Measurements from ENCODE around the gene SNX21.
"Not testable (repeated sequence)": the region's sequence is repeated elsewhere in the genome, so short reads cannot be mapped to it uniquely, and the experiment has no call there.

The SNX21 gene

GRCh38 chr20:45822857-45823256 is 10.7 kb upstream of the SNX21 start:
- DNase-seq (ENCODE audit: low read depth in 2 of 3, low spot score in 2 of 3) = no peak

- DNase-seq (ENCODE audit: low read depth in 2 of 3, low spot score in 2 of 3) = no peak
Observed at GRCh38 chr20:45823949-45824835, 9.4 kb upstream of the SNX21 start.

DNA sequence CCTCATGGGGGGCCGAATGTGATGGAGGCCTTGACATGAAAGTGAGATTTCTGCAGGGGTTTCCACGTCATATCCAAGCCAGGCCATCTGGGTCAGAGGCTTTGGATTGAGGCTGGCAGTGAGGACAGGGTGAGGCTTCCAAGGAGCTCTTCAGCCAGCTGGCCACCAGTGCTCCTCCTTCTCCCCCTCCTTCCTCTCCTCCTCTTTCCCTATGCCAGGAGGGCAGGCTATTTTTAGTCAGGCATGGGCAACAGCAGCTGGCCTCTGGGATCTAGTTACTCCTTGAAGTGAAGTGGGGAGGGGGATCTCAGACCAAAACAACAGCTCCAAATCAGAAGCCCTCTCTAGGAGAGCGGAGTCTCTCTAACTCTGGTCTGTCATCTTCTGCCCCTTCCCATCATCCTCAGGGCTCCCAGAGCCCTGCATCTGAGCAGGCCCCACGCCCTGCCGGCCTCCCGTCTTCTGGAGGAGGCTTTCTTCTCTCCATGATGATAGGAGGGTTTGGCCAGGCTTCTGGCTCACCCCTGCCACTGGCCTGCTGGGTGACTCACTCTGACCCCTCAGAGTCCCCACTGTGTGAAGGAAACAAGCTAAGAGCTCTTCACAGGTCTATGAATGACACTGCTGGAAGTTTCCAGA is 7.1 kb upstream of the SNX21 start:
- DNase-seq (ENCODE audit: low read depth in 2 of 3, low spot score in 2 of 3) = no peak

DNA sequence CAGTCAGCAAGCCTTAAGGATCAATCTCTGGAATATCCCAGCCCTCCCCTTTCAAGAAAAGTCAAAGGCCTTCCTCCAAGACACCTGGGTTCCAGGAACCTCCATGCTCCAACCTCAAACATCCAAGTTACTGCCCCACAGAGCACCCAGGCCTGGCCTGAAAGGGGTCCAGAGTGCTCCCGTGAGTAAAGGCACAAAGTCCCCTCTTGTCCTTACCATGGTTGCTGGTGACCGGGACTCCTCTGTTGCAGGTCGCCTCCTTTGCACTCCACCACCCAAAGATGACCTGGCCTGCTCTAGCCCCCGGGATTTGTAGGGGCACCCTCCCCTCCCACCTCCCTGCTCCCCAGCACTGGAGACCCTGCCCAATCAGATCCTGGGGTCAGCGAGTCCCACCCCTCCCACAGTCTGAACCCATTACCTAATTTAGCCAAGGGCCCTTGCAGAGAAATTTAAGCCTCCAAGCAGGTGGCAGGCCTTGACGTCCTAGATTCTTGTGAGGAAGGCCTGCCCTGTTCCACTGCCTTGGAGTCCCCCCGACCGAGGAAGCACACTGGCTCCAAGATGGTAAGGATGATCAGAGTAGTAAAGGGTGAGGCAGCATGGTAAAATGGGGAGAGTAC is 6.5 kb upstream of the SNX21 start, which contains the start of gene TNNC2:
TNNC2 (minus strand) TSS at position 283 of the 623 bp plus-strand sequence; CDS start at position 219, 64 bp downstream.
- DNase-seq (ENCODE audit: low read depth in 2 of 3, low spot score in 2 of 3) = no peak

DNA sequence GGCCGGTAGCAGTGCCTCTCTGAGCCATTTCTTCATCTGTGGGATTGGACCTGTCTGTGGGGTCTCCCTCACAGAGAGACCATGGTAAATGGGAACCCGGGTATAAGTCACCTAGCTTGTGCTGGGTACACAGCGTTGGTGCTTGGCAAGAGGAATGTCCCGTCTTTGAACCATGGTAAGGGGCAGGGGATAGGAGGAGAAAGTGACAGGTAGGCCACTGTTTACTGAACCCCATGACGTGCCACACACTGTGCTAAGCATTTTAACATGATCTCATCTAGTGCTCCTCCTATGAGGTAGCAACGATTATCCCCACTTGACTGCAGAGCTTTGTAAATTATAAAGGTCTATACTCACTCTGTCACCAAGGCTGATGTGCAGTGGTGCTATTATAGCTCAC is 5.9 kb upstream of the SNX21 start:
- DNase-seq (ENCODE audit: low read depth in 2 of 3, low spot score in 2 of 3) = no peak

- DNase-seq (ENCODE audit: low read depth in 2 of 3, low spot score in 2 of 3) = no peak
Observed at GRCh38 chr20:45828589-45828988, 5.0 kb upstream of the SNX21 start.

DNA sequence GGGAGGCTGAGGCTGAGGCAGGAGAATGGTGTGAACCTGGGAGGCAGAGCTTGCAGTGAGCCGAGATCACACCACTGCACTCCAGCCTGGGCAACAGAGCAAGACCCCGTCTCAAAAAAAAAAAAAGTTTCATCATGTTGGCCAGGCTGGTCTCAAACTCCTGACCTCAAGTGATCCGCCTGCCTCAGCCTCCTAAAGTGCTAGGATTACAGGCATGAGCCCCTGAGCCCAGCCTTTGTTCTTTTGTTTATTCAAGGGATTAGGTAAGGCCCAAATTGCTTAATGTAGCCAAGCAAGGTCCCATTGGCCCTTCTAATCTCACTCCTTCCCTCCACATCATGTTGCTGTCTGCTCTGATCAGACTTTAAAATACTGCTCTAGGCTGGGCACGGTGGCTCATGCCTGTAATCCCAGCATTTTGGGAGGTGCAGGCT is 3.9 kb upstream of the SNX21 start:
- not testable (repeated sequence) for DNase-seq (ENCODE audit: low read depth in 2 of 3, low spot score in 2 of 3)

DNA sequence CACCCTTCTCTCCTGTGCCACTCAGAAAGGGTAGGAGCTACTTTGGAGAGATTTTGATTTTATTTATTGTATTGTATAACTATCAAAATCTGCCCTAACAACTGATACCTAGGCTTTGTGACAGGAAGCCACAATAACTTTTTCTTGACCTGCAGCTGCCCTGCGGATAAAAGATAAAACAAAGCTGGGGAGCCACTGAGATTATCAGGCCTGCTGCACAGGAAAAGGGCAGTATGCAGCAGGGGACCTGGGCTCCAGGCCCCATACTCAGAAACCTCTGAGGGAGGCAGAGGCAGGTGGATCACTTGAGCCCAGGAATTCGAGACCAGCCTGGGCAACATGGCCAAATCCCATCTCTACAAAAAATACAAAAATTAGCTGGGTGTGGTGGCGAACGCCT is 980 bp upstream of the SNX21 start:
- DNase-seq (ENCODE audit: low read depth in 2 of 3, low spot score in 2 of 3) = no peak

- DNase-seq (ENCODE audit: low read depth in 2 of 3, low spot score in 2 of 3) = no peak
Observed at GRCh38 chr20:45833883-45834796, 541 bp downstream of the SNX21 start.

GRCh38 chr20:45834797-45835161 is 1.2 kb downstream of the SNX21 start:
- DNase-seq (ENCODE audit: low read depth in 2 of 3, low spot score in 2 of 3) = no peak

- DNase-seq (ENCODE audit: low read depth in 2 of 3, low spot score in 2 of 3) = no peak
Observed at GRCh38 chr20:45835329-45835765, 1.7 kb downstream of the SNX21 start.

GRCh38 chr20:45835825-45836224 is 2.2 kb downstream of the SNX21 start:
- no peak for DNase-seq (ENCODE audit: low read depth in 2 of 3, low spot score in 2 of 3)

- DNase-seq (ENCODE audit: low read depth in 2 of 3, low spot score in 2 of 3) = no peak
Observed at GRCh38 chr20:45836841-45837240, 3.2 kb downstream of the SNX21 start.

GRCh38 chr20:45840700-45841198 is 7.2 kb downstream of the SNX21 start:
- DNase-seq (ENCODE audit: low read depth in 2 of 3, low spot score in 2 of 3) = no peak

GRCh38 chr20:45841407-45842129 is 8.0 kb downstream of the SNX21 start:
- DNase-seq (ENCODE audit: low read depth in 2 of 3, low spot score in 2 of 3) = no peak

GRCh38 chr20:45842169-45842812 is 8.7 kb downstream of the SNX21 start:
- DNase-seq (ENCODE audit: low read depth in 2 of 3, low spot score in 2 of 3) = no peak

DNA sequence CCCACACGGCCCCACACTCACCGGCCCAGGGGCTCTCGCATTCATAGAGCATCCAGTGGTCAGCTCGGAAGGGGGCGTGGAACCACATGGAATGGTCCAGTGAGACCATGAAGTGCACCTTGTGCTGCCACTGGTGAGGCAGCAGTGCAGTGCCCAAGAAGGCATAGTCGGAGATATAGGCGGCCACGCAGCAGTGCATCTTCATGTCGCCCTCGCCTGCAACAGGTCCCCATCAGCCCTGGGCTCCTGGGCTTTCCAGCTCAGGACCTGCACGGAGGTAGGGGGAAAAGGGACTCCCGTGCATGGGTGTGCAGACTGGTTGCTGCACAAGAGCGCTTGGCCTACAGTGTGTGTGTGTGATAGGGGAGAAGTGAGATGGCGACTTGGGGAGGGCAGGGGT is 9.9 kb downstream of the SNX21 start:
- no peak for DNase-seq (ENCODE audit: low read depth in 2 of 3, low spot score in 2 of 3)

- no peak for DNase-seq (ENCODE audit: low read depth in 2 of 3, low spot score in 2 of 3)
Observed at GRCh38 chr20:45845452-45845851, 11.9 kb downstream of the SNX21 start.

- DNase-seq (ENCODE audit: low read depth in 2 of 3, low spot score in 2 of 3) = no peak
Observed at GRCh38 chr20:45848421-45848820, 14.8 kb downstream of the SNX21 start.
